HFF-Myc (cell line): ENCODE measurements around the gene ACOT8.

ENCODE experiments used
- DNase-seq: peaks from one replicate; pipeline ENCODE4 v3.0.0-alpha.2; 2011; ENCODE audit warnings: low read depth; ENCODE audit errors: extremely low read depth
- H3K4me3 ChIP-seq: replicated peaks from 2 replicates; pipeline ENCODE4 v1.5.1; 2011; ENCODE audit warnings: low read depth, mild to moderate bottlenecking, control low read depth, low read length
- CTCF ChIP-seq: IDR thresholded peaks from 2 replicates; pipeline ENCODE4 v1.5.1; 2012; ENCODE audit warnings: mild to moderate bottlenecking, low read depth, low read length, control low read depth; ENCODE audit errors: missing control alignments

Gene ACOT8

GRCh38 chr20:45852326-45852725 lies 4.9 kb downstream of the ACOT8 start:
- no peak overlapping the region for H3K4me3 ChIP-seq
- no peak for DNase-seq
- no peak for TF ChIP-seq CTCF

GRCh38 chr20:45851501-45851900 lies 5.7 kb downstream of the ACOT8 start:
- DNase-seq: no peak
- TF ChIP-seq CTCF: no peak
- H3K4me3 ChIP-seq: no peak overlapping the region

GRCh38 chr20:45850926-45851325 lies 6.3 kb downstream of the ACOT8 start:
- no peak for DNase-seq
- no peak for TF ChIP-seq CTCF
- H3K4me3 ChIP-seq: no peak overlapping the region

- DNase-seq: no peak
- no peak overlapping the region for H3K4me3 ChIP-seq
- no peak for TF ChIP-seq CTCF
Observed at GRCh38 chr20:45850238-45850637, 7.0 kb downstream of the ACOT8 start.

- no peak for DNase-seq
- H3K4me3 ChIP-seq: no peak overlapping the region
- TF ChIP-seq CTCF: no peak
Observed at GRCh38 chr20:45848969-45849582, 8.1 kb downstream of the ACOT8 start.

- H3K4me3 ChIP-seq: no peak overlapping the region
- no peak for TF ChIP-seq CTCF
- DNase-seq: no peak
Observed at GRCh38 chr20:45848421-45848820, 8.8 kb downstream of the ACOT8 start.

GRCh38 chr20:45845452-45845851 lies 11.7 kb downstream of the ACOT8 start:
- TF ChIP-seq CTCF: no peak
- no peak overlapping the region for H3K4me3 ChIP-seq
- no peak for DNase-seq
